GM19467 (cell line): ENCODE data around the gene BAZ1A.

Experiments used
- ATAC-seq: cut with Tn5 transposase; IDR thresholded peaks from one replicate; pipeline ENCODE4 v1.9.1; 2021; ENCODE audit warnings: mild to moderate bottlenecking, moderate library complexity; ENCODE audit not compliant: unreplicated experiment

Gene BAZ1A

DNA sequence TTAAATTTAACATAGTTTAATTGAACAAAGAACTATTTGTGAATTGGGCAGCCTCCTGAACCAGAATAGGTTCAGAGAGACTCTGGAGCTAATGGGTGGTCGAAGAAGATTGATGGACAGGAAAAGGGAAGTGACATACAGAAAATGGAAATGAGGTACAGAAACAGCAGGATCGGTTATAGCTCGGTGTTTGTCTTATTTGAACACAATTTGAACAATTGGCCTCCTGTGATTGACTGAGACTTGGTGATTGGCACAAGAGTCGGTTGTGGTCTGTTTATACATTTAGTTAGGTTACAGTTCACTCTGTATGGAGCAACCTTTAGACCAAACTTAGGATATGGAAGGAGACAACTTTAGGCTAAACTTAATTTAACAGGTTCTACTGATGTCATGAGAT, 142.4 kb downstream of the BAZ1A start:
- ATAC-seq: no peak

DNA sequence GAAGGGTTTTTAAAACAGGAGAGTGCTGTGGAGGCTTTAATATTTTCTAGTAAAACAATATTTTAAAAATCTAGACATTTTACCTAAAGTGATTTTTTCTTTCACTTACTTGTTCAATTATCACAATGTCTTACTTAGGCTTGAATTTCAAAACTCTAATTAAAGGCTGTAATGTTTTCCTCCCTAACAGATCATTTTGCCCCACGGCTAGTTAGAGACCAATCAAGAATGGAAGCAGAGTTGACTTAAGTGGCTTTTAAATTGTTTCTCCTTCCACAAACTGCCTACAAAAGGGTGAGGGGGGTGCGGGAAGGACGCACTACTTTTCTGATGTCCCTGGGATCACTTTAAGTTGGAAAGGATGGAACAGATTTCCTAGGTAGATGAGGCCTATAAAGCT, 151.3 kb downstream of the BAZ1A start:
- no peak for ATAC-seq

DNA sequence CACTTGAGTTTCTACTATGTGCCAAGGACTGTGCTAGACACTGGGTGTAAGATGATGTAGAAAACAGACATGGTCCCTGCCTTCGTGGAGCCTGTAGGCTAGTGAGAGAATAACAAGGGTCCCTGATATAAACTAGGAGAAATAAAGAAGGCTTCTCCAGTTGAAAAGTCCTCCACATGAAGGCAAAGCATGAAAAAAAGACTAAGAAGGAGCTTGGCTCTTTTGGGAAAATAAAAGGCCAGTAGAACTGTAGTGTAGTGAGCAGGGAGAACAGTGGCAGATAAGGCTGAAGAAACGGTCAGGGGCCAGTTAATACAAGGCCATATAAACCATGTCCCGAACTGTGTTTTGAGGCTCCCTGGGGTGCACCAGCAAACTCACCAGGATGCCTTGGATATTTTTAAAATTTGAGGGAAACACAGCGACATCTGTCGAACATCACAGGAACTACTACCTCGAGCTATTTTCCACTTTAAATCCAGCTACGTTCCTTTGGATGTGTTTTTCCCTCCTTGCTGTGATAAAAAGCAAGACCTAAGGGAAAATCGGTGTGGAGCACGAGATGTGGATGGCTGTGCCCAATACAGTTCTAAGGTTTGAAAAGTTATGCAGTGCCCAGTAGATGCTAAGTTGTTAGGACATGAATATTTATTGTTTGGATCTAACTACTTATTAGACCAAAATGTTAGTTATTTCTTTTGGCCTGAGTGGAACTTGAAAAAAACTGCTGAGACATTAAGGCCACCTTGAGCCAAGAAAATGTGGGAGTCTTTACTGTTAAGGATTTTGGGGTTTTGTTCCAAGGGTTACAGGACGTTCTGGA, 152.2 kb downstream of the BAZ1A start:
- ATAC-seq: no peak

DNA sequence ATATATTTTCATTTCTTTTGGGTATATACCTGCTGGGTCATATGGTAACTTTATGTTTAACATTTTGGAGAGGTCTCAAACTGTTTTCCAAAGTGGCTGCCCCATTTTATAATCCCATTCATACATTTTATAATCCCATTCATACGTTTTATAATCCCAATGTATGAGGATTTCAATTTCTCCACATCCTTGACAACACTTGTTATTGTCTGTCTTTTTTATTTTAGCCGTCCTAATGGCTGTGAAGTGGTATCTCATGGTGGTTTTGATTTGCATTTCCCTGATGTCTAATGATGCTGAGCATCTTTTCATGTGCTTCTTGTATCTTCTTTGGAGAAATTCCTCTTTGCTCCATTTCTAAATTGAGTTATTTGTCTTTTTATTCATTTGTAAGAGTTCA, 154.0 kb downstream of the BAZ1A start:
- no peak for ATAC-seq

DNA sequence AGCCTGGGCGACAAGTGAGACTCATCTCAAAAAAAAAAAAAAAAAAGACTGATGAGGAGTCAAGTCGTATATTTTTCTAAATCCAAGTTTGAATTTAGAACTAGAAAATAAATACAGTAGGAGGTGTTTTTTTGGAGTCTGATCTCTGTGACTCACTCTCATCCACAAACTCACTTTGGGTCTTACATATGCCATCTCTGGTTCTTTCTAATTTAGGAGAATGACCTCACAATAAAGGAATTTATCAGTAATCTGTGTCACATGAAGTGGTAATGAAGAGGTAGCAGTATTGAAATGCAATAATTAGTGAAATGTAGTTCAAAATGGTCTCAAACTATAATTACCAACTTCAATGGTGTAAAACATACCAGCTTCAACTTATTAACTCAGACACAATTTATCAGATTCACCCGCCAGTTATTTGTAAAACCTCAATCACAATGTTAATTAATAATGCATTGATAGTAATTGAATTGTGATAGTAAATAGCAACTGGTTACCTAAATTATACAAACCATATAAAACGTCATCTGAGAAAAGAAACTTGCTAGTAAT, 156.3 kb downstream of the BAZ1A start:
- ATAC-seq: no peak

DNA sequence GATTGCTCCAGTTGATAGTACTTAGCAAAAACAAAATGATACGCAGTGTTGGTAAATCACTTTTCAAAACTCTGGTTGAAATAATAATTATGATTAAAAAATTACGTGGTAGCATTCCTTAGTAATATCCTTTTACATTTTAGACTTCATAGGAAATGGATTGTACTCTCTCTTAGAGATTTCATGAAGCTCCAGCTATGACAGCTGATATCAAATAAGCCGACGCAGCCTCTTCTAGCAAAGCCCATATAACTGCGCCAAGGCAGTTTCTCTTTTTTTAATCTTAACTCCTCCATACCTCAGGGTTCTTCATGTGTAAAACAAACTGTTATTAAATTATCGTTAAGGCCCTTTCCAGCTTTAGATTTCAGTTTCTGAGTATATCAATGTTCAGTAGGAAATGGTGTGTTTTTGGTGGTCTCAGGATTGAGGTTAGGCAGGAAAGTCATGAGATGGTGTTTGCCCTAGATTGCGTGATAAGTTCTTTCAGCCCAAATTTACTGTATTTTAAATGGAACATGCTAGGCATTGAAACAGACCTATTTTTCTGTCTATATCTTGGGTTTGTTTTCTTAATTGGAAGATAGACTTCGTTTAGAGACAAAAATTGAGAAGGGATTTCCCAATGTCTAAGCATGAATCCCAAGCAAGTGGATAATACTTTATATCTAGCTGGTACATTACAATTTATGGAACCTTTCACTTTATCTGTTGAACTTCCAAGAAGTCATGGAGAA, 159.9 kb downstream of the BAZ1A start:
- ATAC-seq: no peak

DNA sequence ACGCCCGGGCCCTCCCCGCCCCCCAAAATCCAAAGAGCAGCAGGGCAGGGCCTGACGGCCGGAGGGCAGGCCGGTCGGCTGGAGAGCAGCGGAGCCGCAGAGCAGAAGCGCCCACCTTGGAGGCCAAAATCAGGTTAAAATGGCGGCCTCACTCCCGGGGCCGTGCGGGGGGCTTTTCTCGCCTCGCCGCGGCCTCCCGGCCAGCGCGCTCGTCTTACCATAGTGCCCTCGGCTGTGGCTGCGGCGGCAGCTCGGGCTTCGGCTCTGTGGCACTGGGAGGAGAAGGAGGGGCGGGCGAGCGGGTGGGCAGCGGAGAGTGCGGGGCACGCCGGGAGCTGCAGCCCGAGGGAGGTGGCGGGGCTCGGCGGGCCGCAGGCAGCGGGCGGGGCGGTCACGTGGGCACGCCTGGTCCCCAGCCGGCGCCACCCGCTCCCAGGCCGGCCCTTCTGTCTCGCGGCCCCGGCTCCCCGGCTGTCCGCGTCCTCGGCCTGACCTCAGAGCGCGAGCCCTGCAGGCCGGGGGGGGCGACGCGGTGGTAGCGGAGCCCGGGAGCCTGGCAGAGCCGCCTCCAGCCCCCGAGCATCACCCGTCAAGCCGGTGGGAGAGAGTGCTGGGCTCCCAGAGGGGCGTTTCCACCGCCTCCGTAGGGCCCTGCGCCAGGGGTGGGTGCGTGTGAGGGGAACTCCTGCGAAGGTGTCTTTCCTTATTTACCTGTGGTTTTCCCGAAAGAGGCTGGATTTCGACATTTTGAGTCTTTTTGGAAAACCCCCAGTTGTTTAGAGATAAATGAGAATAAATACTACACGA, 160.6 kb downstream of the BAZ1A start, which contains the start of gene CFL2:
CFL2 (minus strand) TSS at position 274 of the 807 bp plus-strand sequence; CDS start at position 221, 53 bp downstream.
- ATAC-seq: peak; percentile 86

DNA sequence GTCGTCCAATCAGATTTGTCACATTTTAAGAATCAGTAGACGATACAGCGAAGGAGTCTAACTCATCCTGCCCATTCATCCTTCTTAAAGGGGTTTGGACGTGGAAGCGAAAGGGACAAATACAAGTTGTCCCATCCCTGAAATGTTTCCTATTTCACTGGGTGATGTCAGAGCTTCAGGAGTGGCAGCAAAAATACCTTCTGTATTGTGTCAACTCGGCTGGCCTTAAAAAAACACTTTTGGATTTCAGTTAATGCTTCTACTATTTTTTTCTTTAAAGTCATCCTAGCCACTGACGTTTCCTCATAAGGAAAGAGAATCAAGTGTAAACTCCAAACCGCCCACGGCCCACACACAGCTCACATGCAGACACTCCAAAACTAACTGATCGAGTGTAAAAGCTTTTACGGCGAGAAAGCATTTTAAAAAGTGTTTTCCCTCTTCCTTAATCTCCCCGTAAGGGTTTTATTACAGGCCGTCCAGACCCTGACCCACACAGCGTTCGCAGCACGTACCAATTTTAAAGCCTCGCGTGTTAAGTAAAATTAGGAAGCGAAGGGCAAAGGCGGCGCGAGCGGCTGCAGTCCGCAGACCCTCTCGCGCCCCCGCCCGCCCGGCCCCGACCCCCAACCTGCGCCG, 161.4 kb downstream of the BAZ1A start:
- no peak for ATAC-seq

DNA sequence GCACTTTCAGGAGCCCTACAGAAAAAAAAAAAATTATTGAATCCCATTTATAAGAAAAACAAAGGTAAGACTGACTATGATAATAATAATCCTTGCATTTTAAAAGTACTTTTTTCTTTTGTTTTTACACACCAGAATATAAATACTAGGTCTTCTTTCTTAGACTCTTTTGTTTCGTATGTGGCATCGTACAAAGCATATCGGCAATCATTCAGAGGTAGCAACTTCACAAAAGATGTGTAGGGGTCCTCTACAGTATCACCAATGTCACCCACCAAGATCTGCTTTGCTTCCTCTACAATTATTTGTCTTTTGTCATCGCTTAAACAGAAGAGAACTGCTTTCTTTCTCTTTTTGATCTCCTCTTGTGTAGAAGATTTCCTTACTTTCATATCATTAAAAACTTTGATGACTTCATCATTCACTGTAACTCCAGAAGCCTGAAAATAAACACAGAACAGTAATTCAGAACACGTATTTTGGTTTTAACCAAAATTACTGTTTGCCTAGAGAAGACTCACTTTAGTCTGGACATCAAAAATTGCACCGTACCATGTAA, 162.0 kb downstream of the BAZ1A start:
- no peak for ATAC-seq

DNA sequence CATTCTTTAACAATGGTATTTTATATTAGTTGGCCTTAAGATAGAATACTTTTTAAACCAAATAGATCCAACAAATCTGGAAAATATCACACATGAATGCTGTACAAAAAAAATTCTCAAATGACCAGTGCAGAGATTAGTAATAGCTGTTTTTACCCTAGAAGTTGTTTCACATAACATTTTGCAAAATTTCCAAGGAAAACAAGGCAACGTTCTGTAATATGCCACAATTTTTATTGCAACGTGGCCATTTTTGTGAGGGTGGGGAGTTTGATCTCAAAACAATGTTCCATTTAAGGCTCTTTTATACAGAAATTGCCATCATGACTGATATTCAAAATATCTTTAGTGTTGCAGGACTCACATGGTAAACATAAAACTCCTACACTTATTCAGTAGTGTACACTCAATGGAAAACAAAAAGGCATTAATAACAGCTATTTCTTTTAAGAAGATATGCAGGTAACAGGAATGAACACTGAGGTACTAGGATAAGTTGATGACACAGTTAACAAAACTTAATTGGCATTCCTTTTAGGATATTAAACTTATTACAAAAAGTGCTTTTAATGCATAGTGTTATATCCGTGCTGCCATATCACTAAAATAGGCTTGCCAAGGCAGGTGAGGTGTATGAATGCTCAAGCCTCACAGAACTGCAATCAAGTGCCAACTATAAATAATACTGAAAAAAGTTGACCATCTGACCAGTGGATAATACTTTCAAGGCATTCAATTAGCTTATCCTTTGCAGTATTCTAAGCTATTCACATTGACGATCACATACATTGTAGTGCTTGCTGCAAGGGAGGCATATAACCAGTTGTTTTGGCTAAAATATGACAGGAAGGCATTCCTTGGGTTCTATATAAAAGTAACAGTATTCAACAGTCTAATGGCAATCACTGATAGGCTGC, 163.1 kb downstream of the BAZ1A start:
- no peak for ATAC-seq

DNA sequence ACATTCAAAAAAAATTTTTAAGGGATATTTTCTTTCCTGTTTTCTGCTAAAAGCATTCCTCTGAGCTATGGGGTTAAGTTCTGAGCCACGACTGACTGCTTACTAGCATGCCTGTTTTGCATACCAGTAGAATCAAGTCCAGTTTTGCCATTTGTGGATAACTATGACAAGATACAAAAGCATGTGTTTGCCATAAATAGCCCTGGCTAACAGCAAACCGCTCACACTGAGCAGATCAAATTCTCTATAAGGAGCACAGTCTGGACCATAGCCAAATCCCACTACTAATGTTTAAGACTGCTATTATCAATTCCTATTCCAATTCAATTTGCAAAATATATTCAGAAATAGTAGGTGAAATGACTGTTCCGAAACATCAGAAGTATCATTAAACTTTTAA, 164.0 kb downstream of the BAZ1A start:
- ATAC-seq: no peak

DNA sequence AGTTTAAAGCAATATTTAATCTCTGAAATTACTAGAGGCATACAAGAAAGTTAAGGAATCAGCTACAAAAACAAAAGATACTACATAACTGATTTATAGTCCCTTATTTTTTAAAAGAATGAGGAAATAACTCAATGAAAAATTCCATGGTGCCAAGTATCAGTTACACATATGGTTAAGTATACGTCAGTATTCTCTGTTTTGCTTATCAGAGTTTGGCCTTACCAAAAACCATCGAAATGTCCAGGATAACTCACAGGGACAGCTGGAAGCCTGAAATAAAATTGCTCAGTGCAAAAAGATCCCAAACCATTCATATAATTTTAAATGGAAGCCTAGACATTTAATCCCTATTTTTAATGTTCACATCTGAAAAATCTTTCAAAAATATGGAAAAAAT, 164.4 kb downstream of the BAZ1A start:
- no peak for ATAC-seq

DNA sequence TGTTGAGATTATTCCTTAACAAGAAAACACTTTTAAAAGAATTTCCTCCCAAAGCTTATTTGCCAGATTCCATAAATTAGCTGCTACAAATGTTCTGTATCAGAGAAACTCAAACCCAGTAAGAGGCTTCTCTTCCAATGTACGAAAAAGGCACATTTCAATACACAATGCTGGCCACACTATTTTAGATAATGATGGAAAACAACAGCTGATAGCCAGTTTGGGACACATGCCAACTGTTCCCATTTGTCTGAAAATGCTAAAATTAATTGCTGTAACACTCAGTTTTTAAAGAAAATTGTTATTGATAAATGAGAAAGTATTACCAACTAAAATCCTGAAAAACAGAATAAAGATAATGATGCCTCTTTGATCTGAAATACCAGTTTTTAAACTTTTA, 165.2 kb downstream of the BAZ1A start:
- no peak for ATAC-seq

DNA sequence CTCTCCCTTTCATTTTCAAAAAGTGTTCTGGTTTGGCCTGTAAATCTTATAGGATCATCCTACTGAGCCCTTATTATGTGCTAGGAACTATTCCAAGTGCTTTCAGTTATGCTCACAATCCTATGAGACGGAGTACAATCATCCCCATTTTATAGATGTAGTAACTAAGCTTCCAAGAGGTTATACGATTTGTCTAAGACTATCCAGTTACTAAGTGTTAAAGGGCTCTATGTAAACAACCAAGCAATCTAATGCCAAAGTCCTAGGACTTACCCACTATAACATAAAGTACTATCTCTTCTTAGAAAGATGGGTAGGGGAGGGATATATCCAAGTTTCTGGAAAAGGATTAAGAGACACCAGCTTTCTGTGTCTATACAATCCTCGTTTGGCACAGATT, 167.4 kb downstream of the BAZ1A start:
- no peak for ATAC-seq
